ENCODE results near the gene TTLL6. TPM values are rescaled to one million over a fixed set of nuclear protein-coding genes. Genes with fewer than 3 reads are reported as not detected.

The TTLL6 gene
- total and polyA plus RNA-seq, 12 donors = 0.06 to 0.73 (median 0.21) TPM; not detected in 8

DNA sequence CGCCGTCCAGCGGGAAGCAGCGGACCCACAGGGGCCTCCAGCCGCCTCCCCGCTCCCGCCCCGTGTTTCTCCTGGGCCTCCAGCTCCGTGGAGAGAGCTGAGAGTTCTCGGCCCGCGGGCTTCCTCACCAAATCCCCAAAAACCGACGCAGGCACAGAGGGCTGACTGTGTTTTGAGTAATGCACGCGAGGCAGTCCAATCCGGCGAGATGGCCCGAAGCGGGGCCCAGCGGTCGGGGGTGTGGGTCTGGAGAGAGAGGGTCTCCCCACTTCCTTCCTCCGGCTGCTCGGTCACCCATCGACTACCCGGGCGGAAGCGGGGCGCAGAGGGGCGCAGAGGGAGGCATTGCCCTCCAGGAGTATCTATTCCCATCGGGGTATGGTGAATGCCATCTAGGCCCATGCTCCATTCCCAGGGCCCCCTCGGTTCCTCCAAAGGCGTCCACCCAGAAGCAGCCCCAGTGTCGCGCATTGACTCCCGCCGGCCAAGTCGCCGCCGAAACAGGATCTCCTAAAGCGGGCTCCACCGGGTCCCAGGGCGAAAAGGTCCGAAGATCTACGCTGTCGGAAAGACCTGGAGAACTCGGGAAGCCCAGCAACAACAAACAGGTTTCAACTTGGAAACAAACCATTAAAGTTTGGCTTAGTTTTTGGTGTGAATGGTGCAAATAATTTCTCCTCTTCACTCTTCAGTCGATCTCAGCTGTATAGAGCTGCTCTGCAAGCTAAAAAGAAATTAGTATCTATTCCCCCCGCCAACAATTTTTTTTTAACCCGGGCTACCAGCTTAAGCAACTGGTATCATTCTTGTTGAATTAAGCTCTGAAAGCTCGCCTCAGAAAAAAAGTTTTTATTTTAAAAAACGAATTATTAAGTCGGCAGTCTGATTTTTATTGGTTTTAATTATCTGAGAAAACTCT is 69.3 kb downstream of the TTLL6 start:
- no peaks in the 10 kb centered on the region for H3K9me3 ChIP-seq
- WGBS, 2 donors = 3 to 6% methylated on average over 53 of the region's 53 CpGs
- TF ChIP-seq, protein P1, sequence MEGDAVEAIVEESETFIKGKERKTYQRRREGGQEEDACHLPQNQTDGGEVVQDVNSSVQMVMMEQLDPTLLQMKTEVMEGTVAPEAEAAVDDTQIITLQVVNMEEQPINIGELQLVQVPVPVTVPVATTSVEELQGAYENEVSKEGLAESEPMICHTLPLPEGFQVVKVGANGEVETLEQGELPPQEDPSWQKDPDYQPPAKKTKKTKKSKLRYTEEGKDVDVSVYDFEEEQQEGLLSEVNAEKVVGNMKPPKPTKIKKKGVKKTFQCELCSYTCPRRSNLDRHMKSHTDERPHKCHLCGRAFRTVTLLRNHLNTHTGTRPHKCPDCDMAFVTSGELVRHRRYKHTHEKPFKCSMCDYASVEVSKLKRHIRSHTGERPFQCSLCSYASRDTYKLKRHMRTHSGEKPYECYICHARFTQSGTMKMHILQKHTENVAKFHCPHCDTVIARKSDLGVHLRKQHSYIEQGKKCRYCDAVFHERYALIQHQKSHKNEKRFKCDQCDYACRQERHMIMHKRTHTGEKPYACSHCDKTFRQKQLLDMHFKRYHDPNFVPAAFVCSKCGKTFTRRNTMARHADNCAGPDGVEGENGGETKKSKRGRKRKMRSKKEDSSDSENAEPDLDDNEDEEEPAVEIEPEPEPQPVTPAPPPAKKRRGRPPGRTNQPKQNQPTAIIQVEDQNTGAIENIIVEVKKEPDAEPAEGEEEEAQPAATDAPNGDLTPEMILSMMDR (IDR thresholded peaks at IDR 0.05) = no peak
- no peak overlapping the region for H3K27ac ChIP-seq
- no peak overlapping the region for H3K4me3 ChIP-seq
- intact Hi-C loops (cut with DNase I) = no loop called here
- ATAC-seq = no peak
- peaks cover 0 to 8% (median 0%) of the 10 kb centered on the region in 9 donors for H3K4me1 ChIP-seq
- H3K27me3 ChIP-seq = peaks cover 32 to 100% (median 99%) of the 10 kb centered on the region in 7 donors
- DNase-seq = no peak
- H3K36me3 ChIP-seq = no peaks in the 10 kb centered on the region

DNA sequence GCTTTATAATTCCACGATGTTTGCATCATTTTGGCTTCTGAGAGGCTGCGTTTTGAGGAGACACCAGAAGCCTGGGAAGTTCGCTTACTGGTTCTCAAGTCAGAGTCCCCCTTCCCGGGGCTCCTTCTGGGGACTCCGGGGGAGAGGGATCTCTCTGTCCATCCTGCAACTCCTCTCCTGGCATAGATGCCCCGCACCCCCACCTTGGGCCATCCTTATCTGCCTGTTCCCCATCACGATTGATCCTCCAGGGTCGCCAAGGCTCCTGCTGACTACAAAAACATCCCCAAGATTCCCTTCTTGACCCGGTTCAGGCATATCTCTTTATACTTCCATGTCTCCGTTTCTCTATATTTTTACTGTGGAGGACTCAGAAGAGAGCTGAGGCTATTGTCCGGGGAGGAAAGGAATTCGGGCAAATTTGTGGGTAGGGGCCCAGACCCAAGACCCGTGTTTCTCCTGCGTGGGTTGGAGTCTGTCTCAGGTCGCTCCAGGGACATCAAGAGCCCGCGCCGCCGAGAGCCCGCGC is 70.0 kb downstream of the TTLL6 start:
- ATAC-seq = no peak
- Histone ChIP-seq H3K36me3 (no peaks in the 10 kb centered on the region), H3K9me3 (no peaks in the 10 kb centered on the region), H3K27me3 (peaks cover 25 to 100% (median 99%) of the 10 kb centered on the region in 7 donors), H3K4me1 (peaks cover 0 to 8% (median 0%) of the 10 kb centered on the region in 9 donors), H3K27ac (no peak overlapping the region), H3K4me3 (no peak overlapping the region)
- TF ChIP-seq, protein P1 (IDR thresholded peaks at IDR 0.05) = no peak
- intact Hi-C loops (cut with DNase I) = no loop called here
- WGBS, 2 donors = 1 to 3% methylated on average over 21 of the region's 21 CpGs
- DNase-seq = no peak

DNA sequence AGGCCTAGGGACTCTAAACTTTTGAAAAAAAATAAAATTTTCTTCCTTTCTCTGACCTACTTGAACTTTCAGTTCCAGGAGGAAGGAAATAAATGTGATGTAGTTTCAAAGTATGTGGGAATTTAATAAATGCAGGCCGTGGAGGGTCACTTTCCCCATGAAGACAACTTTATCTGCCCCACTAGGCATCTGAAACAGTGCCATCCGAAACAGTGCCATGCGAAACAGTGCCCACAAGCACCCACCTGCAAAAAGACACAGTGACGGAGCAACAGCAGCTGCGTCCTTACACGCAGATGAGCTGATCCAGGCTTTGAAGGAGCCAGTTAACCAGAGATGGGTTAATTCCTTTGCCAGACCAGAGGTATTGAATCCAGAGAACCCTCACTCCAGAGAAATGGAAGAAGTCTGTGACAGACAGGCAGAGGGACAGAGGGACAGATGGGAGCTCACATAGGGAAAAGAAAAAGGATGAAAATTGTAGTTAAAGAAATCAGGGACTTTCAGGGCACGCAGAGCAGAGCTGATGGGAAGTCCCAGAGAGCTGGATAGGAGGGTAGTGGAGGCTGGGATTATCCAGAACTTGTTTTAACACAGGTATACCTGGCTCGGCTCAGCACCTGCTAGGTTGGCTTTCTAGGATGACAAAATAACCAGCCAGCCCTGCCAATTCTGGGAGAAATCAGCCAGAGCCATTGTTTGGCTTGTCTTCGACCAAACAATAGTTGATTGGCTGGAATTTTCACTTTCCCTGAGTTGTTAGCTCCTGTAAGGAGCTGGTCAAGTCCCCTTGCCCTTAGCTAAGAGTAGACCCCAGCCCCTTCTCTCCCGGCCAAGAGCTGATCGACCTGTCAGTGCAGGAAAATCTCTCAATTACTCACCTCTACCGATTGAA is 71.4 kb downstream of the TTLL6 start:
- intact Hi-C loops (cut with DNase I) = no loop called here
- Histone ChIP-seq H3K9me3 (no peaks in the 10 kb centered on the region), H3K36me3 (no peaks in the 10 kb centered on the region), H3K27me3 (peaks cover 25 to 100% (median 99%) of the 10 kb centered on the region in 7 donors), H3K4me3 (no peak overlapping the region), H3K4me1 (peaks cover 0 to 8% (median 0%) of the 10 kb centered on the region in 9 donors), H3K27ac (no peak overlapping the region)
- ATAC-seq = no peak
- WGBS, 2 donors = 12 to 13% methylated on average over 12 of the region's 12 CpGs
- TF ChIP-seq, protein P1 (IDR thresholded peaks at IDR 0.05) = no peak
- no peak for DNase-seq

DNA sequence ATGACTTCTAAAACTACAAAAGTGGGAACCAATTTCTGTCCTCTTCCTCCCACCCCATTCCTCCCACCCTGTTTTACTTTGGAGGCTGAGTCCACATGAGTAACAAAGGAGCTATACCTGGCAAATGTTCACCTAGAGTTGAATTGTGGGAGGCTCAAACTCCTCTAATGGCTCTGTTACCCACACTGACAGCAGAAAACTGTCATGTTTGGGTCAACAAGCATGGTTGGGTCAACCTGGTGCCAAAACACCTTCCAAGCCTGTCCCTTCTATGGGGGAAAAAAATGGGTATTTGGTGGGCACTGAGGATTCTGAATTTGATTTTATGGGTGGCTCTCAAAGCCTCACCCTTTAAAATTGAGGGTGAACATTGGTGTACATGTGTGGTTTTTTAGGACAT is 76.5 kb downstream of the TTLL6 start:
- TF ChIP-seq, protein P1 (IDR thresholded peaks at IDR 0.05) = no peak
- intact Hi-C loops (cut with DNase I) = no loop called here
- H3K27ac ChIP-seq = no peak overlapping the region

More for the DNA sequence above, 76.5 kb downstream of the TTLL6 start:
- ATAC-seq = no peak
- no peak overlapping the region for H3K4me3 ChIP-seq
- H3K9me3 ChIP-seq = no peaks in the 10 kb centered on the region
- H3K36me3 ChIP-seq = no peaks in the 10 kb centered on the region
- no peak for DNase-seq
- H3K27me3 ChIP-seq = peaks cover 28 to 100% (median 100%) of the 10 kb centered on the region in 7 donors
- H3K4me1 ChIP-seq = peaks cover 0 to 6% (median 0%) of the 10 kb centered on the region in 9 donors
